ENCODE measurements around the gene GNRHR.

Gene GNRHR

GRCh38 chr4:67754288-67754687, at the start of gene GNRHR:
TSS of gene GNRHR (minus strand) at chr4:67754388. CDS start at chr4:67754335, 53 bp downstream.
- TF ChIP-seq MAX (IDR thresholded peaks at IDR 0.05): no peak

GRCh38 chr4:67796810-67797209, 42.6 kb upstream of the GNRHR start:
- TF ChIP-seq MAX (IDR thresholded peaks at IDR 0.05) (no peak), YY1 (IDR thresholded peaks at IDR 0.05; ENCODE audit: low read depth) (no peak), CREB1 (IDR thresholded peaks at IDR 0.05; ENCODE audit: low read depth) (no peak), CEBPB (IDR thresholded peaks at IDR 0.05) (no peak), TCF12 (IDR thresholded peaks at IDR 0.05; ENCODE audit: low read depth) (no peak), RAD21 (IDR thresholded peaks at IDR 0.05; ENCODE audit: low read depth) (no peak), FOXM1 (IDR thresholded peaks at IDR 0.05; ENCODE audit: borderline replicate concordance, low read depth) (no peak), EP300 (IDR thresholded peaks at IDR 0.05; ENCODE audit: borderline replicate concordance) (no peak), TAF1 (IDR thresholded peaks at IDR 0.05; ENCODE audit: low read depth) (no peak), REST (IDR thresholded peaks at IDR 0.05; ENCODE audit: low read depth) (no peak), TEAD4 (IDR thresholded peaks at IDR 0.05) (no peak)

GRCh38 chr4:67790721-67791120, 36.5 kb upstream of the GNRHR start:
- TF ChIP-seq RAD21 (IDR thresholded peaks at IDR 0.05; ENCODE audit: low read depth) (no peak), ZBTB7A (IDR thresholded peaks at IDR 0.05; ENCODE audit: low read depth) (no peak), CEBPB (IDR thresholded peaks at IDR 0.05) (no peak)

GRCh38 chr4:67787311-67787710, 33.1 kb upstream of the GNRHR start:
- TF ChIP-seq RAD21 (IDR thresholded peaks at IDR 0.05; ENCODE audit: low read depth): no peak
- no peak for TF ChIP-seq EGR1 (IDR thresholded peaks at IDR 0.05)
- no peak for TF ChIP-seq EP300 (IDR thresholded peaks at IDR 0.05; ENCODE audit: borderline replicate concordance)
- TF ChIP-seq MAX (IDR thresholded peaks at IDR 0.05): no peak
- no peak for TF ChIP-seq YY1 (IDR thresholded peaks at IDR 0.05; ENCODE audit: low read depth)
- no peak for TF ChIP-seq NFIC (IDR thresholded peaks at IDR 0.05)
- TF ChIP-seq FOXM1 (IDR thresholded peaks at IDR 0.05; ENCODE audit: borderline replicate concordance, low read depth): no peak
- TF ChIP-seq TCF12 (IDR thresholded peaks at IDR 0.05; ENCODE audit: low read depth): no peak

GRCh38 chr4:67785528-67785927, 31.3 kb upstream of the GNRHR start:
- TF ChIP-seq CEBPB (IDR thresholded peaks at IDR 0.05) (no peak), REST (IDR thresholded peaks at IDR 0.05; ENCODE audit: low read depth) (no peak), TCF12 (IDR thresholded peaks at IDR 0.05; ENCODE audit: low read depth) (no peak)

GRCh38 chr4:67779631-67780030, 25.4 kb upstream of the GNRHR start:
- TF ChIP-seq MAX (IDR thresholded peaks at IDR 0.05) (no peak), FOXM1 (IDR thresholded peaks at IDR 0.05; ENCODE audit: borderline replicate concordance, low read depth) (no peak), RAD21 (IDR thresholded peaks at IDR 0.05; ENCODE audit: low read depth) (no peak), TEAD4 (IDR thresholded peaks at IDR 0.05) (no peak), CREB1 (IDR thresholded peaks at IDR 0.05; ENCODE audit: low read depth) (no peak)

- TF ChIP-seq CEBPB (IDR thresholded peaks at IDR 0.05) (no peak), TCF12 (IDR thresholded peaks at IDR 0.05; ENCODE audit: low read depth) (no peak), CREB1 (IDR thresholded peaks at IDR 0.05; ENCODE audit: low read depth) (no peak), USF1 (IDR thresholded peaks at IDR 0.05) (no peak), EP300 (IDR thresholded peaks at IDR 0.05; ENCODE audit: borderline replicate concordance) (no peak), MAX (IDR thresholded peaks at IDR 0.05) (no peak), TEAD4 (IDR thresholded peaks at IDR 0.05) (no peak), TAF1 (IDR thresholded peaks at IDR 0.05; ENCODE audit: low read depth) (no peak)
These were observed 22.6 kb upstream of the GNRHR start for GRCh38 chr4:67776746-67777145.

Measured in Ishikawa (cell line).